Activated CD8-positive, alpha-beta memory T cell treated with anti-CD3 and anti-CD28 coated beads, Interleukin-2, amount 10 ng/mL, durations not matched to agents 7 days and 5 days (primary cell): Measurements from ENCODE around the gene NKIRAS1. TPM values are rescaled to one million over a fixed set of nuclear protein-coding genes. Genes with fewer than 3 reads are reported as not detected.
"Not testable (repeated sequence)": the region's sequence is repeated elsewhere in the genome, so short reads cannot be mapped to it uniquely, and the experiment has no call there.

ENCODE experiments used
- ATAC-seq: fragments of 150-1000 bp; cut with Tn5 transposase; one replicate; pipeline ENCODE4 v1.10.0; 2021; ENCODE audit warnings: moderate library complexity
- CTCF ChIA-PET: fragments of 350-600 bp; sonication (Branson Sonifier 250); formaldehyde crosslinking; loops from one replicate; lab custom pipeline; 2021; ENCODE audit warnings: antibody characterized with exemption; lab: Charles Lee
- DNase-seq: peaks from one replicate; pipeline ENCODE4 v3.0.0-alpha.2; 2020
- H3K27ac Mint-ChIP-seq: one replicate; pipeline ENCODE4 v1.8.0; 2021; ENCODE audit warnings: mild to moderate bottlenecking, mixed read lengths
- H3K27me3 Mint-ChIP-seq: one replicate; pipeline ENCODE4 v1.8.0; 2021; ENCODE audit warnings: mixed read lengths
- H3K36me3 Mint-ChIP-seq: one replicate; pipeline ENCODE4 v1.8.0; 2021; ENCODE audit warnings: mild to moderate bottlenecking, mixed read lengths
- H3K4me1 Mint-ChIP-seq: one replicate; pipeline ENCODE4 v1.8.0; 2021; ENCODE audit warnings: mixed read lengths
- H3K4me3 Mint-ChIP-seq: one replicate; pipeline ENCODE4 v1.8.0; 2021; ENCODE audit warnings: mild to moderate bottlenecking, moderate library complexity, mixed read lengths
- H3K9me3 Mint-ChIP-seq: one replicate; pipeline ENCODE4 v1.8.0; 2022; ENCODE audit warnings: low read depth, mixed read lengths
- total RNA-seq, 2 experiments: library from RNA; stranded (reverse); gene quantifications; one replicate each; pipeline ENCODE4 v1.2.3, GENCODE V29; 2021

NKIRAS1 gene
- total RNA-seq, 2 experiments from 2014 or later, result 3.4 to 3.8 TPM

- peaks cover 7% of the 10 kb centered on the region for H3K4me1 Mint-ChIP-seq
- H3K9me3 Mint-ChIP-seq, result no peaks in the 10 kb centered on the region
- ATAC-seq, result no peak
- CTCF ChIA-PET, result interaction anchor here (0.9 kb wide), 1 partner anchor 18 kb away, joined by 4 read pairs; no protein-coding TSS in a partner anchor
- no peaks in the 10 kb centered on the region for H3K36me3 Mint-ChIP-seq
- DNase-seq, result no peak
- no peak overlapping the region for H3K4me3 Mint-ChIP-seq
- no peak overlapping the region for H3K27ac Mint-ChIP-seq
- peaks cover 3% of the 10 kb centered on the region for H3K27me3 Mint-ChIP-seq
These were observed 11.7 kb upstream of the NKIRAS1 start for GRCh38 chr3:23928524-23928923.

- ATAC-seq (no peak), DNase-seq (no peak)
- Mint-ChIP-seq H3K4me1 (peaks cover 5% of the 10 kb centered on the region), H3K36me3 (no peaks in the 10 kb centered on the region), H3K9me3 (no peaks in the 10 kb centered on the region), H3K27ac (no peak overlapping the region), H3K4me3 (no peak overlapping the region), H3K27me3 (peaks cover 3% of the 10 kb centered on the region)
- CTCF ChIA-PET, result interaction anchor here (1.4 kb wide), 1 partner anchor 17 kb away, joined by 3 read pairs; no protein-coding TSS in a partner anchor
These were observed 9.9 kb upstream of the NKIRAS1 start for GRCh38 chr3:23926736-23927135.

- ATAC-seq (no peak), DNase-seq (no peak)
- Mint-ChIP-seq H3K27me3 (peaks cover under 1% of the 10 kb centered on the region), H3K9me3 (no peaks in the 10 kb centered on the region), H3K4me3 (no peak overlapping the region), H3K27ac (no peak overlapping the region), H3K4me1 (peaks cover 1% of the 10 kb centered on the region), H3K36me3 (peaks cover 2% of the 10 kb centered on the region)
- CTCF ChIA-PET, result interaction anchor here (1.4 kb wide), 1 partner anchor 17 kb away, joined by 3 read pairs; no protein-coding TSS in a partner anchor
These were observed 9.5 kb upstream of the NKIRAS1 start for GRCh38 chr3:23926246-23926645.

- DNase-seq, result no peak
- CTCF ChIA-PET, result no interaction called here
- no peak for ATAC-seq
- peaks cover 23% of the 10 kb centered on the region for H3K36me3 Mint-ChIP-seq
- H3K27me3 Mint-ChIP-seq, result no peaks in the 10 kb centered on the region
- no peak overlapping the region for H3K4me3 Mint-ChIP-seq
- H3K27ac Mint-ChIP-seq, result no peak overlapping the region
- no peaks in the 10 kb centered on the region for H3K9me3 Mint-ChIP-seq
- H3K4me1 Mint-ChIP-seq, result peaks cover 17% of the 10 kb centered on the region
These were observed 7.0 kb upstream of the NKIRAS1 start for GRCh38 chr3:23923786-23924185.

GRCh38 chr3:23921052-23921511 is 4.3 kb upstream of the NKIRAS1 start:
- no peak for ATAC-seq
- Mint-ChIP-seq H3K27ac (no peak overlapping the region), H3K4me1 (peaks cover 25% of the 10 kb centered on the region), H3K27me3 (no peaks in the 10 kb centered on the region), H3K36me3 (peaks cover 41% of the 10 kb centered on the region), H3K4me3 (no peak overlapping the region), H3K9me3 (no peaks in the 10 kb centered on the region)
- CTCF ChIA-PET, result interaction anchor here (0.7 kb wide), 1 partner anchor 114 kb away, joined by 3 read pairs; no protein-coding TSS in a partner anchor
- DNase-seq, result no peak

GRCh38 chr3:23920151-23920655 is 3.4 kb upstream of the NKIRAS1 start:
- Mint-ChIP-seq H3K4me1 (peaks cover 32% of the 10 kb centered on the region), H3K4me3 (no peak overlapping the region), H3K27ac (peak overlapping the region; percentile 49), H3K36me3 (peaks cover 41% of the 10 kb centered on the region), H3K9me3 (no peaks in the 10 kb centered on the region), H3K27me3 (no peaks in the 10 kb centered on the region)
- CTCF ChIA-PET, result no interaction called here
- DNase-seq (no peak), ATAC-seq (no peak)

- Mint-ChIP-seq H3K4me3 (no peak overlapping the region), H3K27me3 (no peaks in the 10 kb centered on the region), H3K9me3 (no peaks in the 10 kb centered on the region), H3K4me1 (peaks cover 38% of the 10 kb centered on the region), H3K27ac (no peak overlapping the region), H3K36me3 (peaks cover 45% of the 10 kb centered on the region)
- CTCF ChIA-PET, result no interaction called here
- DNase-seq (no peak), ATAC-seq (no peak)
These were observed 2.8 kb upstream of the NKIRAS1 start for GRCh38 chr3:23919628-23920027.

- CTCF ChIA-PET, result interaction anchor here (0.8 to 2.5 kb wide), 2 partner anchors 25 to 32 kb away, joined by 4 to 10 read pairs; no protein-coding TSS in a partner anchor
These were observed 1.5 kb upstream of the NKIRAS1 start for GRCh38 chr3:23918331-23918730.

GRCh38 chr3:23917679-23918303 is 1.0 kb upstream of the NKIRAS1 start:
- not testable (repeated sequence) for H3K27me3 Mint-ChIP-seq, DNase-seq, H3K9me3 Mint-ChIP-seq, ATAC-seq
- Mint-ChIP-seq H3K4me1 (peaks cover 39% of the 10 kb centered on the region), H3K4me3 (peak overlapping the region; percentile 99), H3K27ac (peak overlapping the region; percentile 95), H3K36me3 (peaks cover 45% of the 10 kb centered on the region)
- CTCF ChIA-PET, result interaction anchor here (1.0 to 2.5 kb wide), 5 partner anchors 7 to 79 kb away, joined by 3 to 10 read pairs (median 4); no protein-coding TSS in a partner anchor

More at GRCh38 chr3:23918331-23918730, 1.5 kb upstream of the NKIRAS1 start:
- not testable (repeated sequence) for H3K27me3 Mint-ChIP-seq, H3K9me3 Mint-ChIP-seq, ATAC-seq, DNase-seq
- H3K36me3 Mint-ChIP-seq, result peaks cover 45% of the 10 kb centered on the region
- peaks cover 39% of the 10 kb centered on the region for H3K4me1 Mint-ChIP-seq
- H3K27ac Mint-ChIP-seq, result peak overlapping the region; percentile 95
- H3K4me3 Mint-ChIP-seq, result peak overlapping the region; percentile 99

- Mint-ChIP-seq H3K9me3 (no peaks in the 10 kb centered on the region), H3K4me3 (peak overlapping the region; percentile 99), H3K27me3 (no peaks in the 10 kb centered on the region), H3K4me1 (peaks cover 41% of the 10 kb centered on the region), H3K27ac (peak overlapping the region; percentile 95), H3K36me3 (peaks cover 45% of the 10 kb centered on the region)
- CTCF ChIA-PET, result interaction anchor here (1.1 to 2.5 kb wide), 6 partner anchors 9 to 39 kb away, joined by 3 to 10 read pairs (median 4); no protein-coding TSS in a partner anchor
- no peak for DNase-seq
- ATAC-seq, result peak; percentile 50
These were observed 471 bp downstream of the NKIRAS1 start for GRCh38 chr3:23916152-23916885.

GRCh38 chr3:23915537-23916108 is 1.2 kb downstream of the NKIRAS1 start:
- Mint-ChIP-seq H3K4me1 (peaks cover 41% of the 10 kb centered on the region), H3K4me3 (peak overlapping the region; percentile 99), H3K36me3 (peaks cover 40% of the 10 kb centered on the region), H3K27me3 (no peaks in the 10 kb centered on the region), H3K27ac (peak overlapping the region; percentile 6), H3K9me3 (no peaks in the 10 kb centered on the region)
- DNase-seq, result no peak
- CTCF ChIA-PET, result interaction anchor here (2.2 kb wide), 1 partner anchor 35 kb away, joined by 9 read pairs; no protein-coding TSS in a partner anchor
- no peak for ATAC-seq

- Mint-ChIP-seq H3K4me1 (peaks cover 27% of the 10 kb centered on the region), H3K9me3 (no peaks in the 10 kb centered on the region), H3K27ac (no peak overlapping the region), H3K4me3 (no peak overlapping the region), H3K36me3 (peaks cover 32% of the 10 kb centered on the region), H3K27me3 (no peaks in the 10 kb centered on the region)
- DNase-seq, result no peak
- ATAC-seq, result no peak
- CTCF ChIA-PET, result no interaction called here
These were observed 2.7 kb downstream of the NKIRAS1 start for GRCh38 chr3:23913873-23914743.
